ENCODE data around the gene MYOZ1. TPM values are rescaled to one million over a fixed set of nuclear protein-coding genes. Genes with fewer than 3 reads are reported as not detected.

The MYOZ1 gene
- total RNA-seq, 4 donors from 2014 or later, result 0.73 to 1.3 TPM; not detected in 2

- Histone ChIP-seq H3K4me1 (no peaks in the 10 kb centered on the region), H3K27me3 (no peaks in the 10 kb centered on the region), H3K36me3 (no peaks in the 10 kb centered on the region), H3K9me3 (no peaks in the 10 kb centered on the region), H3K27ac (no peak overlapping the region), H3K4me3 (no peak overlapping the region)
- TF ChIP-seq POLR2A (IDR thresholded peaks at IDR 0.05), result no peak
- TF ChIP-seq POLR2AphosphoS5 (IDR thresholded peaks at IDR 0.05), result no peak
- TF ChIP-seq CTCF (IDR thresholded peaks at IDR 0.05), result no peak
- no peak for TF ChIP-seq EP300 (IDR thresholded peaks at IDR 0.05)
- DNase-seq (ENCODE audit: low spot score in 2 of 2), result no peak
- 73% methylated on average over 1 of the region's 1 CpG for WGBS
These were observed 5.5 kb downstream of the MYOZ1 start for GRCh38 chr10:73635781-73636180.

- 78% methylated on average over 5 of the region's 5 CpGs for WGBS
- TF ChIP-seq POLR2A (IDR thresholded peaks at IDR 0.05) (no peak), EP300 (IDR thresholded peaks at IDR 0.05) (no peak), CTCF (IDR thresholded peaks at IDR 0.05) (no peak), POLR2AphosphoS5 (IDR thresholded peaks at IDR 0.05) (no peak)
These were observed 6.9 kb downstream of the MYOZ1 start for GRCh38 chr10:73634421-73634820.

GRCh38 chr10:73629165-73629564, 12.1 kb downstream of the MYOZ1 start:
- Histone ChIP-seq H3K4me1 (peaks cover 17% of the 10 kb centered on the region), H3K36me3 (no peaks in the 10 kb centered on the region), H3K27ac (no peak overlapping the region), H3K27me3 (no peaks in the 10 kb centered on the region), H3K9me3 (no peaks in the 10 kb centered on the region), H3K4me3 (no peak overlapping the region)
- no peak for DNase-seq (ENCODE audit: low spot score in 2 of 2)
- no peak for TF ChIP-seq CTCF (IDR thresholded peaks at IDR 0.05)
- TF ChIP-seq POLR2A (IDR thresholded peaks at IDR 0.05), result no peak
- no peak for TF ChIP-seq POLR2AphosphoS5 (IDR thresholded peaks at IDR 0.05)
- TF ChIP-seq EP300 (IDR thresholded peaks at IDR 0.05), result no peak
- WGBS, result 92% methylated on average over 5 of the region's 5 CpGs

More at GRCh38 chr10:73634421-73634820, 6.9 kb downstream of the MYOZ1 start:
- Histone ChIP-seq H3K4me3 (no peak overlapping the region), H3K36me3 (no peaks in the 10 kb centered on the region), H3K4me1 (no peaks in the 10 kb centered on the region), H3K9me3 (no peaks in the 10 kb centered on the region), H3K27me3 (no peaks in the 10 kb centered on the region), H3K27ac (no peak overlapping the region)
- DNase-seq (ENCODE audit: low spot score in 2 of 2), result no peak

- Histone ChIP-seq H3K27ac (no peak overlapping the region), H3K4me1 (peaks cover 17% of the 10 kb centered on the region), H3K27me3 (no peaks in the 10 kb centered on the region), H3K9me3 (no peaks in the 10 kb centered on the region), H3K4me3 (no peak overlapping the region), H3K36me3 (no peaks in the 10 kb centered on the region)
- TF ChIP-seq POLR2A (IDR thresholded peaks at IDR 0.05) (no peak), POLR2AphosphoS5 (IDR thresholded peaks at IDR 0.05) (no peak)
- no peak for DNase-seq (ENCODE audit: low spot score in 2 of 2)
- 54% methylated on average over 7 of the region's 7 CpGs for WGBS
These were observed 12.9 kb downstream of the MYOZ1 start for GRCh38 chr10:73628405-73628804.

- peaks cover 17% of the 10 kb centered on the region for H3K4me1 ChIP-seq
- no peak overlapping the region for H3K4me3 ChIP-seq
- no peak overlapping the region for H3K27ac ChIP-seq
- DNase-seq (ENCODE audit: low spot score in 2 of 2), result no peak
- no peaks in the 10 kb centered on the region for H3K27me3 ChIP-seq
- no peaks in the 10 kb centered on the region for H3K36me3 ChIP-seq
- no peaks in the 10 kb centered on the region for H3K9me3 ChIP-seq
- WGBS, result 96% methylated on average over 6 of the region's 6 CpGs
- TF ChIP-seq EP300 (IDR thresholded peaks at IDR 0.05) (no peak), POLR2AphosphoS5 (IDR thresholded peaks at IDR 0.05) (no peak), CTCF (IDR thresholded peaks at IDR 0.05) (no peak), POLR2A (IDR thresholded peaks at IDR 0.05) (no peak)
These were observed 14.0 kb downstream of the MYOZ1 start for GRCh38 chr10:73627300-73627699.
